Gastrocnemius medialis (tissue), 4 donors: ENCODE data around the gene KIAA1217. TPM values are rescaled to one million over a fixed set of nuclear protein-coding genes. Genes with fewer than 3 reads are reported as not detected.

ENCODE experiments used
- ATAC-seq, 2 donors: fragments of 150-250 bp; one replicate each; pipeline ENCODE4 v1.9.1; 2016
- DNase-seq, 2 donors: peaks; one replicate each; pipeline ENCODE4 v3.0.0-alpha.2; 2019
- H3K27ac ChIP-seq, 4 donors: fragments of 200-600 bp; sonication (generic); 1 replicate in 1 of 4; 2 replicates in 3 of 4; pipeline ENCODE4 v1.5.1; 2016 to 2018; ENCODE audit warnings: mild to moderate bottlenecking in 2 of 4, moderate library complexity in 1 of 4
- H3K27me3 ChIP-seq, 3 donors: fragments of 200-600 bp; sonication (generic) in 2 of 3; 1 replicate in 1 of 3; 2 replicates in 2 of 3; pipeline versions ENCODE4 v1.5.1 to v1.6.0; 2016 to 2019; ENCODE audit warnings: mild to moderate bottlenecking in 1 of 3, moderate library complexity in 1 of 3
- H3K36me3 ChIP-seq, 2 donors: fragments of 200-600 bp; sonication (generic) in 1 of 2; one replicate each; pipeline ENCODE4 v1.5.1; 2017 to 2018
- H3K4me1 ChIP-seq, 2 donors: fragments of 200-600 bp; sonication (generic) in 1 of 2; one replicate each; pipeline ENCODE4 v1.5.1; 2016 to 2017; ENCODE audit warnings: mild to moderate bottlenecking in 2 of 2
- H3K4me3 ChIP-seq, 4 donors: fragments of 200-600 bp; sonication (generic) in 3 of 4; 1 replicate in 1 of 4; 2 replicates in 3 of 4; pipeline ENCODE4 v1.5.1; 2016 to 2019; ENCODE audit warnings: mild to moderate bottlenecking in 2 of 4
- H3K9me3 ChIP-seq, 3 donors: fragments of 200-600 bp; sonication (generic) in 2 of 3; 1 replicate in 1 of 3; 2 replicates in 2 of 3; pipeline ENCODE4 v1.5.1; 2016 to 2019
- CTCF ChIP-seq, 5 experiments: fragments of 450-650 bp in 3 of 5; fragments of 200-600 bp in 2 of 5; sonication (generic) in 2 of 5; IDR thresholded peaks in 4 of 5; conservative IDR thresholded peaks in 1 of 5; 1 replicate in 4 of 5; 2 replicates in 1 of 5; pipeline ENCODE4 v1.5.1; 2016 to 2019; ENCODE audit warnings: antibody characterized with exemption in 5 of 5, mild to moderate bottlenecking in 3 of 5, moderate library complexity in 3 of 5
- POLR2A ChIP-seq, 2 donors: fragments of 450-650 bp; IDR thresholded peaks; one replicate each; pipeline ENCODE4 v1.6.1; 2017; ENCODE audit warnings: antibody characterized with exemption in 2 of 2, mild to moderate bottlenecking in 2 of 2, moderate library complexity in 2 of 2
- in situ Hi-C, 4 donors: fragments of 200-750 bp; cut with MboI; loops; one replicate each; pipeline versions ENCODE4 v1.15.0 to v1.8.0; 2017; ENCODE audit warnings: low sequenced_read_pairs in 4 of 4
- intact Hi-C: fragments of 100-400 bp; cut with DNase I; formaldehyde crosslinking; loops from one replicate; pipeline ENCODE4 v1.15.1; 2023; ENCODE audit warnings: low total_unique reads
- total RNA-seq, 4 donors: library from RNA; depleted of rRNA; stranded (reverse); fragments of >200 nt; gene quantifications; one replicate each; pipeline versions ENCODE4 v1.1.0 to v1.2.3, GENCODE V29; 2016

KIAA1217 gene
- total RNA-seq, 4 donors from 2014 or later = 152 to 266 (median 155) TPM

GRCh38 chr10:24209432-24209771, 464 bp downstream of the KIAA1217 start:
- H3K4me1 ChIP-seq = peaks cover 71 to 75% of the 10 kb centered on the region in 2 donors
- in situ Hi-C loops = loop anchor here (10.0 to 25.0 kb wide), 3 partner anchors 153 to 315 kb away; no protein-coding TSS in a partner anchor
- intact Hi-C loops = loop anchor here (5.0 to 10.0 kb wide), 4 partner anchors 92 to 805 kb away; partner anchors contain the start of genes ENKUR and THNSL1

GRCh38 chr10:24209946-24210491, 1.1 kb downstream of the KIAA1217 start:
- TF ChIP-seq POLR2A (IDR thresholded peaks at IDR 0.05) (no peak), CTCF (IDR thresholded peaks at IDR 0.05 in 4 of 5, conservative IDR thresholded peaks at IDR 0.05 in 1 of 5) (no peak)
- peak overlapping the region; percentile 92 to 96 (median 94) for H3K27ac ChIP-seq
- intact Hi-C loops (loop anchor here (5.0 to 10.0 kb wide), 7 partner anchors 93 to 805 kb away; partner anchors contain the start of genes ENKUR and THNSL1), in situ Hi-C loops (loop anchor here (5.0 to 25.0 kb wide), 4 partner anchors 152 to 315 kb away; no protein-coding TSS in a partner anchor)
- peaks cover 73% of the 10 kb centered on the region in 2 donors for H3K4me1 ChIP-seq
- no peaks in the 10 kb centered on the region for H3K27me3 ChIP-seq
- no peaks in the 10 kb centered on the region for H3K36me3 ChIP-seq
- DNase-seq (peak in 1 of 2 donors; percentile 37), ATAC-seq (peak in 1 of 2 donors; percentile 10)
- H3K4me3 ChIP-seq = peak overlapping the region; percentile 62 to 86 (median 69)
- no peaks in the 10 kb centered on the region for H3K9me3 ChIP-seq

More at GRCh38 chr10:24209432-24209771, 464 bp downstream of the KIAA1217 start:
- H3K36me3 ChIP-seq = no peaks in the 10 kb centered on the region
- peak overlapping the region; percentile 62 to 86 (median 69) for H3K4me3 ChIP-seq
- TF ChIP-seq CTCF (IDR thresholded peaks at IDR 0.05 in 4 of 5, conservative IDR thresholded peaks at IDR 0.05 in 1 of 5) = no peak
- TF ChIP-seq POLR2A (IDR thresholded peaks at IDR 0.05) = no peak
- H3K9me3 ChIP-seq = no peaks in the 10 kb centered on the region
- no peak for DNase-seq
- no peaks in the 10 kb centered on the region for H3K27me3 ChIP-seq
- H3K27ac ChIP-seq = peak overlapping the region; percentile 92 to 96 (median 94)
- ATAC-seq = peak; percentile 14

- no peak for ATAC-seq
- peak overlapping the region; percentile 92 to 96 (median 94) for H3K27ac ChIP-seq
- intact Hi-C loops (loop anchor here (5.0 kb wide), 3 partner anchors 97 to 257 kb away; no protein-coding TSS in a partner anchor), in situ Hi-C loops (loop anchor here (5.0 to 25.0 kb wide), 3 partner anchors 152 to 302 kb away; no protein-coding TSS in a partner anchor)
- H3K27me3 ChIP-seq = no peaks in the 10 kb centered on the region
- peaks cover 78% of the 10 kb centered on the region in 2 donors for H3K4me1 ChIP-seq
- H3K9me3 ChIP-seq = no peaks in the 10 kb centered on the region
- no peak for TF ChIP-seq POLR2A (IDR thresholded peaks at IDR 0.05)
- no peak for TF ChIP-seq CTCF (IDR thresholded peaks at IDR 0.05 in 4 of 5, conservative IDR thresholded peaks at IDR 0.05 in 1 of 5)
- H3K4me3 ChIP-seq = peak overlapping the region; percentile 62 to 86 (median 69)
- H3K36me3 ChIP-seq = no peaks in the 10 kb centered on the region
- no peak for DNase-seq
Measured at GRCh38 chr10:24210501-24210900, 1.6 kb downstream of the KIAA1217 start.

- Histone ChIP-seq H3K4me1 (peaks cover 73 to 77% of the 10 kb centered on the region in 2 donors), H3K4me3 (peak overlapping the region in 3 of 4 donors; percentile 14 to 86 (median 18)), H3K27ac (peak overlapping the region; percentile 92 to 96 (median 94)), H3K36me3 (no peaks in the 10 kb centered on the region), H3K27me3 (no peaks in the 10 kb centered on the region), H3K9me3 (no peaks in the 10 kb centered on the region)
- TF ChIP-seq CTCF (IDR thresholded peaks at IDR 0.05 in 4 of 5, conservative IDR thresholded peaks at IDR 0.05 in 1 of 5) (no peak), POLR2A (IDR thresholded peaks at IDR 0.05) (no peak)
- intact Hi-C loops = loop anchor here (5.0 kb wide), 3 partner anchors 94 to 254 kb away; no protein-coding TSS in a partner anchor
- in situ Hi-C loops = loop anchor here (5.0 to 25.0 kb wide), 3 partner anchors 149 to 299 kb away; no protein-coding TSS in a partner anchor
- no peak for ATAC-seq
- no peak for DNase-seq
Measured at GRCh38 chr10:24213266-24213665, 4.3 kb downstream of the KIAA1217 start.
